ENCODE results near the gene SLC38A10. TPM values are rescaled to one million over a fixed set of nuclear protein-coding genes. Genes with fewer than 3 reads are reported as not detected.

Gene SLC38A10
- polyA plus RNA-seq, 1 donor from 2014 or later, result 37.4 TPM

DNA sequence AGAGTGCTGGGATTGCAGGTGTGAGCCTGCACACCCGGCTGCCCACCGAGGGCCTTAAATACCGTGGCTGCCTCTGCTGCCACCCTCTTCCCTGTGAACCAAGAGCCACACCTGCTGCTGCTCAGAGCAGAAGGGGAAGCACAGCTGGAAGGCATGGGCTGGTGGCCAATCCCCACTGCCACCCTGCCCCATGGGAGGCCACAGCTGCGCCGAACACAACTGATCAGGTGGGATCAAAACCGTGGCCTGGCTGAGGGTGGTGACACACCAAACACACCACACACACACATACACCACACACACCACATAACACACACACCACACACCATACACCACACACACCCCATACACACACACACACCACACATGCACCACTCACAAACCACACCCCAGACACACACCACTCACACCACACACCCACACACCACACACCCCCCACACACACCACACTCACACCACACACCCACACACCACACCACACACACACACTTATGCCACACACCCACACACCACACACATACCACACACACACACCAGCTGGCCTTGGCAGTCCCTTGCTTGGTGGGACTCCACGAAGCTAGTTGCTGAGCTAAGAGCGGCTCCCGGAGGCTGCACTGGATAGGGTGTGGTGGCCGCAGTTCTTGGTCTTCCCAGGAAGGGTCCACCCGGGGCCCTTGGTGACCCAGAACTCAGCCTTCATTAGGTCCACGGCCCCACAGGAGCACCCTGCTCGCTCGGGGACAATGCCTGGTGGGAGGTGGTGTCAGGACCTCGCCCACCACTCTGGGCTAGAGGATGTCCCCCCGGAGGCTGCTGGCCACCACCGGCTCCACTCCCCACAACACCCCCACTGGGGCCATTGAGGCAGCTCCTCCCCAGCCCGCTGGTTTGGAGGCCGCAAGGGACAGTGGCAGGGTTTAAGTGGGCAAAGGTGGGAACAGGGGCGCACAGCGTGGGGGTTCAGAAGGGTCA, 87.2 kb downstream of the SLC38A10 start:
- H3K4me3 ChIP-seq (ENCODE audit: low read length), result no peak overlapping the region
- no peaks in the 10 kb centered on the region for H3K9me2 ChIP-seq (ENCODE audit: insufficient read depth, low read length)
- no peaks in the 10 kb centered on the region for H3K9me3 ChIP-seq (ENCODE audit: low read length)
- no peaks in the 10 kb centered on the region for H3K27me3 ChIP-seq (ENCODE audit: insufficient read depth, low read depth, low read length)
- no peaks in the 10 kb centered on the region for H3K36me3 ChIP-seq (ENCODE audit: insufficient read depth, low read length)
- no peak overlapping the region for H3K4me2 ChIP-seq (ENCODE audit: low read length)
- no peak overlapping the region for H2AFZ ChIP-seq (ENCODE audit: low read depth, low read length)
- no peak overlapping the region for H3K9ac ChIP-seq (ENCODE audit: low read length)
- H3F3A ChIP-seq (ENCODE audit: insufficient read depth, low read length, poor library complexity, severe bottlenecking), result no peaks in the 10 kb centered on the region
- H3K79me2 ChIP-seq (replicated peaks; ENCODE audit: insufficient read depth, low read length), result no peaks in the 10 kb centered on the region
- no peaks in the 10 kb centered on the region for H4K20me1 ChIP-seq (ENCODE audit: insufficient read depth)
- no peak overlapping the region for H3K27ac ChIP-seq (ENCODE audit: low read length)
- TF ChIP-seq RAD21 (conservative IDR thresholded peaks at IDR 0.05) (no peak), MXI1 (conservative IDR thresholded peaks at IDR 0.05; ENCODE audit: poor library complexity, severe bottlenecking) (no peak), POLR2AphosphoS5 (IDR thresholded peaks at IDR 0.05) (no peak), EP300 (conservative IDR thresholded peaks at IDR 0.05; ENCODE audit: poor library complexity, severe bottlenecking) (no peak), EZH2 (IDR thresholded peaks at IDR 0.05; ENCODE audit: borderline replicate concordance, insufficient read depth, low read length, poor library complexity, severe bottlenecking) (no peak), TAF1 (IDR thresholded peaks at IDR 0.05; ENCODE audit: low read depth) (no peak), SMC3 (conservative IDR thresholded peaks at IDR 0.05; ENCODE audit: poor library complexity) (no peak)
- TF ChIP-seq, protein P1, sequence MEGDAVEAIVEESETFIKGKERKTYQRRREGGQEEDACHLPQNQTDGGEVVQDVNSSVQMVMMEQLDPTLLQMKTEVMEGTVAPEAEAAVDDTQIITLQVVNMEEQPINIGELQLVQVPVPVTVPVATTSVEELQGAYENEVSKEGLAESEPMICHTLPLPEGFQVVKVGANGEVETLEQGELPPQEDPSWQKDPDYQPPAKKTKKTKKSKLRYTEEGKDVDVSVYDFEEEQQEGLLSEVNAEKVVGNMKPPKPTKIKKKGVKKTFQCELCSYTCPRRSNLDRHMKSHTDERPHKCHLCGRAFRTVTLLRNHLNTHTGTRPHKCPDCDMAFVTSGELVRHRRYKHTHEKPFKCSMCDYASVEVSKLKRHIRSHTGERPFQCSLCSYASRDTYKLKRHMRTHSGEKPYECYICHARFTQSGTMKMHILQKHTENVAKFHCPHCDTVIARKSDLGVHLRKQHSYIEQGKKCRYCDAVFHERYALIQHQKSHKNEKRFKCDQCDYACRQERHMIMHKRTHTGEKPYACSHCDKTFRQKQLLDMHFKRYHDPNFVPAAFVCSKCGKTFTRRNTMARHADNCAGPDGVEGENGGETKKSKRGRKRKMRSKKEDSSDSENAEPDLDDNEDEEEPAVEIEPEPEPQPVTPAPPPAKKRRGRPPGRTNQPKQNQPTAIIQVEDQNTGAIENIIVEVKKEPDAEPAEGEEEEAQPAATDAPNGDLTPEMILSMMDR (IDR thresholded peaks at IDR 0.05; ENCODE audit: poor library complexity, severe bottlenecking), result no peak
- TF ChIP-seq, protein P2, sequence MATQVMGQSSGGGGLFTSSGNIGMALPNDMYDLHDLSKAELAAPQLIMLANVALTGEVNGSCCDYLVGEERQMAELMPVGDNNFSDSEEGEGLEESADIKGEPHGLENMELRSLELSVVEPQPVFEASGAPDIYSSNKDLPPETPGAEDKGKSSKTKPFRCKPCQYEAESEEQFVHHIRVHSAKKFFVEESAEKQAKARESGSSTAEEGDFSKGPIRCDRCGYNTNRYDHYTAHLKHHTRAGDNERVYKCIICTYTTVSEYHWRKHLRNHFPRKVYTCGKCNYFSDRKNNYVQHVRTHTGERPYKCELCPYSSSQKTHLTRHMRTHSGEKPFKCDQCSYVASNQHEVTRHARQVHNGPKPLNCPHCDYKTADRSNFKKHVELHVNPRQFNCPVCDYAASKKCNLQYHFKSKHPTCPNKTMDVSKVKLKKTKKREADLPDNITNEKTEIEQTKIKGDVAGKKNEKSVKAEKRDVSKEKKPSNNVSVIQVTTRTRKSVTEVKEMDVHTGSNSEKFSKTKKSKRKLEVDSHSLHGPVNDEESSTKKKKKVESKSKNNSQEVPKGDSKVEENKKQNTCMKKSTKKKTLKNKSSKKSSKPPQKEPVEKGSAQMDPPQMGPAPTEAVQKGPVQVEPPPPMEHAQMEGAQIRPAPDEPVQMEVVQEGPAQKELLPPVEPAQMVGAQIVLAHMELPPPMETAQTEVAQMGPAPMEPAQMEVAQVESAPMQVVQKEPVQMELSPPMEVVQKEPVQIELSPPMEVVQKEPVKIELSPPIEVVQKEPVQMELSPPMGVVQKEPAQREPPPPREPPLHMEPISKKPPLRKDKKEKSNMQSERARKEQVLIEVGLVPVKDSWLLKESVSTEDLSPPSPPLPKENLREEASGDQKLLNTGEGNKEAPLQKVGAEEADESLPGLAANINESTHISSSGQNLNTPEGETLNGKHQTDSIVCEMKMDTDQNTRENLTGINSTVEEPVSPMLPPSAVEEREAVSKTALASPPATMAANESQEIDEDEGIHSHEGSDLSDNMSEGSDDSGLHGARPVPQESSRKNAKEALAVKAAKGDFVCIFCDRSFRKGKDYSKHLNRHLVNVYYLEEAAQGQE (IDR thresholded peaks at IDR 0.05; ENCODE audit: borderline replicate concordance), result no peak

DNA sequence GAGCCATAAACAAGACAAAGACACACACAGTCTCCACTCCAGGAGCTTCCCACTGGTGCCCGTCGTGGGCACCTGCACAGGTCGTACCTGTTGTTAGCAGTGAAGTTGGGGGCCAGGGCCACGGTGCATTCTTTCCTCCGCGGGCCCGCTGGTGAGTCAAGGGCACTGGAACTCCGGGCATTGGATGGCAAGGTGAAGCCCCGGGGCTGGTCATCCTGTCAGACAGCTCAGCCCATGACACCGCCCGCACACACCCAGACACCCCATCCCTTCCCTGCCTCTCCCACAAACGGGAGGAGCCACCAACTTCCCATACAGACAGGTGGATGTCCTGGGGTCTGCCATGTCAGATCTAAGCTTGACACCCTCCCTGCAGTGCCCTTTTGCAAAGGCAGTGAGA, 88.5 kb downstream of the SLC38A10 start:
- H2AFZ ChIP-seq (ENCODE audit: low read depth, low read length), result no peak overlapping the region
- H3F3A ChIP-seq (ENCODE audit: insufficient read depth, low read length, poor library complexity, severe bottlenecking), result no peaks in the 10 kb centered on the region
- no peaks in the 10 kb centered on the region for H3K79me2 ChIP-seq (replicated peaks; ENCODE audit: insufficient read depth, low read length)
- no peaks in the 10 kb centered on the region for H3K9me3 ChIP-seq (ENCODE audit: low read length)
- H3K27me3 ChIP-seq (ENCODE audit: insufficient read depth, low read depth, low read length), result no peaks in the 10 kb centered on the region
- no peak overlapping the region for H3K4me3 ChIP-seq (ENCODE audit: low read length)
- H3K27ac ChIP-seq (ENCODE audit: low read length), result no peak overlapping the region
- no peaks in the 10 kb centered on the region for H4K20me1 ChIP-seq (ENCODE audit: insufficient read depth)
- H3K9ac ChIP-seq (ENCODE audit: low read length), result no peak overlapping the region
- H3K4me2 ChIP-seq (ENCODE audit: low read length), result no peak overlapping the region
- H3K9me2 ChIP-seq (ENCODE audit: insufficient read depth, low read length), result no peaks in the 10 kb centered on the region
- TF ChIP-seq, protein P1 (IDR thresholded peaks at IDR 0.05; ENCODE audit: poor library complexity, severe bottlenecking), result no peak
- TF ChIP-seq RAD21 (conservative IDR thresholded peaks at IDR 0.05) (no peak), MXI1 (conservative IDR thresholded peaks at IDR 0.05; ENCODE audit: poor library complexity, severe bottlenecking) (no peak)
- H3K36me3 ChIP-seq (ENCODE audit: insufficient read depth, low read length), result no peaks in the 10 kb centered on the region
